Upper lobe of left lung (tissue), 4 donors: Measurements from ENCODE around the gene SEMA5A.

ENCODE experiments used
- CTCF ChIP-seq, 6 experiments: fragments of 450-650 bp in 4 of 6; fragments of 200-600 bp in 2 of 6; sonication (generic) in 2 of 6; IDR thresholded peaks; one replicate each; pipeline ENCODE4 v1.5.1; 2016 to 2019; ENCODE audit warnings: antibody characterized with exemption in 6 of 6
- EP300 ChIP-seq, 4 donors: sonication (generic); formaldehyde crosslinking; IDR thresholded peaks; one replicate each; pipeline ENCODE4 v1.5.1; 2017; ENCODE audit warnings: antibody characterized with exemption in 4 of 4, control low read depth in 2 of 4
- POLR2A ChIP-seq, 4 donors: fragments of 450-650 bp; IDR thresholded peaks; one replicate each; pipeline ENCODE4 v1.5.1; 2016 to 2017; ENCODE audit warnings: antibody characterized with exemption in 4 of 4, mild to moderate bottlenecking in 2 of 4
- POLR2AphosphoS5 ChIP-seq, 2 donors: sonication (generic); formaldehyde crosslinking; IDR thresholded peaks; one replicate each; pipeline ENCODE4 v1.5.1; 2017; ENCODE audit warnings: antibody characterized with exemption in 2 of 2

GRCh38 chr5:9187614-9188013 is 358.3 kb downstream of the SEMA5A start:
- TF ChIP-seq CTCF (IDR thresholded peaks at IDR 0.05) (no peak), EP300 (IDR thresholded peaks at IDR 0.05) (no peak), POLR2A (IDR thresholded peaks at IDR 0.05) (no peak), POLR2AphosphoS5 (IDR thresholded peaks at IDR 0.05) (no peak)
